PC-3 (cell line): ENCODE measurements around the gene CHRNG. TPM values are rescaled to one million over a fixed set of nuclear protein-coding genes. Genes with fewer than 3 reads are reported as not detected.

Source experiments
- ATAC-seq: fragments of 200-7000 bp; cut with Tn5 transposase; 2 replicates; pipeline ENCODE4 v1.9.1; 2020; ENCODE audit warnings: mild to moderate bottlenecking, moderate library complexity
- BruUV-seq: library from RNA; stranded (reverse); fragments of 400-500 nt; replicated peaks from 2 replicates; lab custom pipeline; 2021; lab: Mats Ljungman, UMichigan
- CTCF ChIA-PET: fragments of 300-600 bp; sonication (Branson Sonifier 250); formaldehyde crosslinking; loops from one replicate; lab custom pipeline; 2022; ENCODE audit warnings: antibody characterized with exemption; lab: Charles Lee
- POLR2A ChIA-PET: fragments of 300-600 bp; sonication (Branson Sonifier 250); formaldehyde crosslinking; loops from one replicate; lab custom pipeline; 2022; ENCODE audit warnings: antibody characterized with exemption; ENCODE audit not compliant: unreplicated experiment; lab: Charles Lee
- DNase-seq: peaks from one replicate; pipeline ENCODE4 v3.0.0-alpha.2; 2015
- H2AFZ ChIP-seq: fragments of 300-600 bp; sonication (generic); 2 replicates; pipeline ENCODE4 v1.6.0; 2016; ENCODE audit warnings: antibody characterized with exemption, low read length
- H3F3A ChIP-seq: fragments of 300-600 bp; sonication (generic); one replicate; pipeline ENCODE4 v1.6.0; 2017; ENCODE audit warnings: antibody characterized with exemption, low read length, control low read depth, mild to moderate bottlenecking; ENCODE audit not compliant: unreplicated experiment
- H3K27ac ChIP-seq: fragments of 300-600 bp; sonication (generic); 2 replicates; pipeline ENCODE4 v1.5.1; 2016; ENCODE audit warnings: mild to moderate bottlenecking, low read length
- H3K27me3 ChIP-seq: fragments of 300-600 bp; sonication (generic); 2 replicates; pipeline ENCODE4 v1.6.1; 2016; ENCODE audit warnings: low read length, mixed read lengths
- H3K36me3 ChIP-seq: fragments of 300-600 bp; sonication (generic); 2 replicates; pipeline ENCODE4 v1.6.1; 2016; ENCODE audit warnings: low read depth, mixed run types, low read length, mixed read lengths
- H3K4me1 ChIP-seq: fragments of 300-600 bp; sonication (generic); 2 replicates; pipeline ENCODE4 v1.5.1; 2016; ENCODE audit warnings: low read length; ENCODE audit not compliant: insufficient read depth
- H3K4me2 ChIP-seq: fragments of 300-600 bp; sonication (generic); 2 replicates; pipeline ENCODE4 v1.6.0; 2016; ENCODE audit warnings: low read length
- H3K4me3 ChIP-seq: fragments of 300-600 bp; sonication (generic); 2 replicates; pipeline ENCODE4 v1.5.1; 2016; ENCODE audit warnings: mild to moderate bottlenecking, low read length, mixed read lengths
- H3K79me2 ChIP-seq: fragments of 300-600 bp; sonication (generic); 2 replicates; pipeline ENCODE4 v1.6.1; 2017; ENCODE audit warnings: low read length, mixed read lengths
- H3K9ac ChIP-seq: fragments of 300-600 bp; sonication (generic); 2 replicates; pipeline ENCODE4 v1.6.0; 2016; ENCODE audit warnings: mild to moderate bottlenecking, low read length
- H3K9me2 ChIP-seq: fragments of 300-600 bp; sonication (generic); replicated peaks from 2 replicates; pipeline ENCODE4 v1.6.1; 2016; ENCODE audit warnings: mixed run types, low read length, mixed read lengths
- H3K9me3 ChIP-seq: fragments of 300-600 bp; sonication (generic); 2 replicates; pipeline ENCODE4 v1.6.1; 2016; ENCODE audit warnings: low read length, mixed read lengths
- H4K20me1 ChIP-seq: fragments of 300-600 bp; sonication (generic); 2 replicates; pipeline ENCODE4 v1.6.1; 2016; ENCODE audit warnings: low read length, mixed read lengths
- EZH2 ChIP-seq: fragments of 300-600 bp; sonication (generic); IDR thresholded peaks from one replicate; pipeline ENCODE4 v1.6.1; 2017; ENCODE audit warnings: antibody characterized with exemption, mild to moderate bottlenecking, low read length; ENCODE audit not compliant: unreplicated experiment
- EZH2phosphoT487 ChIP-seq: fragments of 300-600 bp; sonication (generic); IDR thresholded peaks from 2 replicates; pipeline ENCODE4 v1.6.1; 2018; ENCODE audit warnings: mild to moderate bottlenecking, antibody characterized with exemption, low read length, borderline replicate concordance
- intact Hi-C: fragments of 100-400 bp; cut with micrococcal nuclease; formaldehyde crosslinking; loops from 2 replicates; pipeline ENCODE4 v1.9.0; 2023
- total RNA-seq: library from RNA; depleted of rRNA; stranded (reverse); fragments of >200 nt; gene quantifications from 2 replicates; pipeline ENCODE4 v1.2.3, GENCODE V29; 2014
- TF ChIP-seq, protein P1 (sequence below): fragments of 300-600 bp; sonication (generic); conservative IDR thresholded peaks from 2 replicates; pipeline ENCODE4 v1.5.1; 2017; ENCODE audit warnings: antibody characterized with exemption, low read depth, mild to moderate bottlenecking, low read length

The CHRNG gene
- total RNA-seq, 1 experiment from 2014 or later, result not detected

DNA sequence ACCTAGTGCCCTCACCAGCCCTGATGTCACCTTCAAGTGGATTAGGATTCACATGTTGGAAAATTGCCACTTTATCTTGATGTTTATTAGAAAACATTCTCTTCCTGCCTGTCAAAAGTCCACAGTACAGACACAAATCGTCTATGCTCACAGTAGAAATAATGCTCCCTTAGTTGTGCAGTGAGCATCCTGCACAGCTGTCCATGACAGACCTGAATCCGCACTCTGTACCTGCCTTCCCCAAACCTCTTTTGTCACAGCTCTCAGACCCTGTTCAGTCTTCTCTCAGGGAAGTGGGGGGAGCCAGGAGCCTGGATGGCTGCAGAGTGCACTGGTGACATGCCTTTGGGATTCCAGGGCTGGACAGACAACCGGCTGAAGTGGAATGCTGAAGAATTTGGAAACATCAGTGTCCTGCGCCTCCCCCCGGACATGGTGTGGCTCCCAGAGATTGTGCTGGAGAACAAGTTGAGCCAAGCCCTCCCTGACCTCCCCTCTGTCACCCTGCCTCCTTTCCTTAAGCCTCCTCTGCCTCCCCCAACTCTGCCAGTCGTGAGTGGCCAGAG lies 11.5 kb upstream of the CHRNG start:
- Histone ChIP-seq H2AFZ (no peak overlapping the region), H3K36me3 (no peaks in the 10 kb centered on the region), H3K4me3 (no peak overlapping the region), H3K4me2 (no peak overlapping the region), H3K9me2 (no peaks in the 10 kb centered on the region), H4K20me1 (no peaks in the 10 kb centered on the region), H3K4me1 (no peaks in the 10 kb centered on the region), H3K79me2 (no peaks in the 10 kb centered on the region), H3K27me3 (peaks cover 18% of the 10 kb centered on the region), H3K9me3 (no peaks in the 10 kb centered on the region), H3K27ac (no peak overlapping the region), H3K9ac (no peak overlapping the region), H3F3A (no peaks in the 10 kb centered on the region)
- no TSS peak for BruUV-seq
- ATAC-seq (no peak), DNase-seq (no peak)
- intact Hi-C loops, result no loop called here
- TF ChIP-seq, protein P1, sequence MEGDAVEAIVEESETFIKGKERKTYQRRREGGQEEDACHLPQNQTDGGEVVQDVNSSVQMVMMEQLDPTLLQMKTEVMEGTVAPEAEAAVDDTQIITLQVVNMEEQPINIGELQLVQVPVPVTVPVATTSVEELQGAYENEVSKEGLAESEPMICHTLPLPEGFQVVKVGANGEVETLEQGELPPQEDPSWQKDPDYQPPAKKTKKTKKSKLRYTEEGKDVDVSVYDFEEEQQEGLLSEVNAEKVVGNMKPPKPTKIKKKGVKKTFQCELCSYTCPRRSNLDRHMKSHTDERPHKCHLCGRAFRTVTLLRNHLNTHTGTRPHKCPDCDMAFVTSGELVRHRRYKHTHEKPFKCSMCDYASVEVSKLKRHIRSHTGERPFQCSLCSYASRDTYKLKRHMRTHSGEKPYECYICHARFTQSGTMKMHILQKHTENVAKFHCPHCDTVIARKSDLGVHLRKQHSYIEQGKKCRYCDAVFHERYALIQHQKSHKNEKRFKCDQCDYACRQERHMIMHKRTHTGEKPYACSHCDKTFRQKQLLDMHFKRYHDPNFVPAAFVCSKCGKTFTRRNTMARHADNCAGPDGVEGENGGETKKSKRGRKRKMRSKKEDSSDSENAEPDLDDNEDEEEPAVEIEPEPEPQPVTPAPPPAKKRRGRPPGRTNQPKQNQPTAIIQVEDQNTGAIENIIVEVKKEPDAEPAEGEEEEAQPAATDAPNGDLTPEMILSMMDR, result no peak
- TF ChIP-seq EZH2phosphoT487 (no peak), EZH2 (no peak)
- CTCF ChIA-PET, result no interaction called here
- POLR2A ChIA-PET, result no interaction called here

DNA sequence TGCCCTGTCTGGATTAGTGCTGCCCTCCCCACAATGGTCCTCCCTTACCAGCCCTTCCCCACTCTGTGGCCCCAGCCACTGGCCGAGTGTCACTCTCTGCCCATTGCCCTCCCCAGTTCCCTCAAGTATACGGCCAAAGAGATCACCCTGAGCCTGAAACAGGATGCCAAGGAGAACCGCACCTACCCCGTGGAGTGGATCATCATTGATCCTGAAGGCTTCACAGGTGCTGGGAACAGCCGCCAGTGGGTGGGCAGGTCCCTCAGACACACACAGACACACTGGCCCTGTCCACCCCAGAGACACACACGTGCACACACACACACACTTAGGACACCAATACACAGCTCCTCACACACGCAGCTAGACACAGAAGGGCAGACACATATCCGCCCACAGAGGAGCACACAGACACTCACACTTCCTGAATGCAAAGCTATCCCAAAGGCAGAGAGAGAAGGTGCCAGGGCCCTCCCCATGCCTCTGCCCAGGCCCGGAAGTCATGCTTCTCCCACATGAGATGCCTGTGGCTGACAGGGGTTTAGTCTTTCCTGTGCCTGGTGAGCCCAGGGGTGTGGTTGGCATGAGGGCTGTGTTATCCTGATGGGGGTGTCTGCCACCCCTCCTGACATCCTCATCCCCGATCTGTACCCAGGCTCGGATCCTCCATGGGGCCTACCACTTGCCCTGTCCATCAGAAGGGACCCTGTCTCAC lies 10.6 kb upstream of the CHRNG start:
- intact Hi-C loops, result no loop called here
- no peak overlapping the region for H2AFZ ChIP-seq
- POLR2A ChIA-PET, result no interaction called here
- no peak overlapping the region for H3K27ac ChIP-seq
- no peak overlapping the region for H3K4me3 ChIP-seq
- no peak overlapping the region for H3K4me2 ChIP-seq
- H3K36me3 ChIP-seq, result no peaks in the 10 kb centered on the region
- no peaks in the 10 kb centered on the region for H3K9me2 ChIP-seq
- peaks cover 9% of the 10 kb centered on the region for H3K27me3 ChIP-seq
- H3K9me3 ChIP-seq, result no peaks in the 10 kb centered on the region
- CTCF ChIA-PET, result no interaction called here
- no TSS peak for BruUV-seq
- no peaks in the 10 kb centered on the region for H3F3A ChIP-seq
- no peak overlapping the region for H3K9ac ChIP-seq
- H3K79me2 ChIP-seq, result no peaks in the 10 kb centered on the region
- no peaks in the 10 kb centered on the region for H4K20me1 ChIP-seq
- no peaks in the 10 kb centered on the region for H3K4me1 ChIP-seq
- ATAC-seq (no peak), DNase-seq (no peak)
- TF ChIP-seq, protein P1, result no peak
- TF ChIP-seq EZH2phosphoT487 (no peak), EZH2 (no peak)
